NCI-H226 (cell line): ENCODE results near the gene FTHL17.

ENCODE experiments used
- DNase-seq: peaks from one replicate; pipeline ENCODE4 v3.0.0-alpha.2; 2015

The FTHL17 gene

DNA sequence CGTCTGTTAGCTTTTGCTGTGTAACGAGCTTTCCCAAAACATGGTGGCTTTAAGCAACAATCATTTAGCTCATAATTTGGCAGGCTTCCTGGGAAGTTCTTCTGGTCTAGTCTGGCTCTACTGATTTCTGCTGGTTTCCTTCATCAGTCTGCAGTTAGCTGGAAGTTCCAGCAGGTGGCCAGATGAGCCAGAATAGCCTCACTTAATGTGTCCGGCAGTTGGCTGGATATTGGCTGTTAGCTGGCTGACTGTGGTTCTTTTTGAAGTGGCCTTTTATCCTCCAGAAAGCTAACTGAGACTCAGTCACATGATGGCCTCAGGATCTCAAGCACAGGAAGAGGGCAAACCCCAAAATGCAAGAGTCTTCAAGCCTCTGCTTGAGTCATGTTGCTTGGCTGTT, 34.9 kb downstream of the FTHL17 start:
- DNase-seq = no peak

- no peak for DNase-seq
These were observed 44.5 kb downstream of the FTHL17 start for GRCh38 chrX:31027351-31027750.

GRCh38 chrX:31024866-31025265, 47.0 kb downstream of the FTHL17 start:
- DNase-seq = no peak

DNA sequence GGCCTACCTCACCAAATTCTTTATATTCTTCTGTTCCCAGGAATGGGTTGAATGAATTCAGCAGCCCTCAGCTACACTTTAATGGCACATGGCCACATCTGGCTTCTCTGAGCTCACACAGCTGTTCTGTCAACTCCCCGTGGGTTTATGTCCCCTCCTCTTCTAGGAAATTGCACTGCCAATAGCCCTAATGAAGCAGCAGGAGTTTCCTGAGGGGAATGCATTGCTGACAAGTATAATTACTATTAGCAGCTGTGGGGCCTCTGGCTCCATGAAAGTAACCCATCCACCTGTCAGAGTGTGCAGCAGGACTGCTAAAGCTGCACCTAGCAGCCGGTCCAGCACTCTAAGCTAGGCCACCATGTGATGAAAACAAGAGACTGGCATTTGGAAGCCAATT, 50.3 kb downstream of the FTHL17 start:
- no peak for DNase-seq
